ENCODE data around the gene ZNF3.
A peak's percentile ranks its signal among the peaks of the same experiment; 100 is the strongest.

Gene ZNF3

DNA sequence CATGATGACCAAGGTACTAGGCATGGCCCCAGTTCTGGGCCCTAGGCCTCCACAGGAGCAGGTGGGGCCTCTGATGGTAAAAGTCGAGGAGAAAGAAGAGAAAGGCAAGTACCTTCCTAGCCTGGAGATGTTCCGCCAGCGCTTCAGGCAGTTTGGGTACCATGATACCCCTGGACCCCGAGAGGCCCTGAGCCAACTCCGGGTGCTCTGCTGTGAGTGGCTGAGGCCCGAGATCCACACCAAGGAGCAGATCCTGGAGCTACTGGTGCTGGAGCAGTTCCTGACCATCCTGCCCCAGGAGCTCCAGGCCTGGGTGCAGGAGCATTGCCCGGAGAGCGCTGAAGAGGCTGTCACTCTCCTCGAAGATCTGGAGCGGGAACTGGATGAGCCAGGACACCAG is 24.5 kb downstream of the ZNF3 start:
- TF ChIP-seq EZH2phosphoT487 (IDR thresholded peaks at IDR 0.05; ENCODE audit: borderline replicate concordance, low read length): no peak
- TF ChIP-seq CTCF (IDR thresholded peaks at IDR 0.05; ENCODE audit: low read depth, low read length, poor library complexity, severe bottlenecking): no peak
- no peak overlapping the region for H3K27ac ChIP-seq (ENCODE audit: low read depth, low read length)
- H3K4me1 ChIP-seq (ENCODE audit: control insufficient read depth, low read length): peaks cover 11% of the 10 kb centered on the region
- no peaks in the 10 kb centered on the region for H3K27me3 ChIP-seq (ENCODE audit: control insufficient read depth, low read length)
- peaks cover 5% of the 10 kb centered on the region for H3K36me3 ChIP-seq (ENCODE audit: control insufficient read depth, low read length)
- H3F3A ChIP-seq (ENCODE audit: control insufficient read depth, insufficient read depth): no peaks in the 10 kb centered on the region
- H3K79me2 ChIP-seq (ENCODE audit: control insufficient read depth, low read length): no peaks in the 10 kb centered on the region
- H3K9me2 ChIP-seq (replicated peaks; ENCODE audit: control insufficient read depth, low read length): no peaks in the 10 kb centered on the region
- H3K4me3 ChIP-seq (ENCODE audit: low read length): no peak overlapping the region
- no peak overlapping the region for H3K4me2 ChIP-seq (ENCODE audit: low read length)
- no peaks in the 10 kb centered on the region for H4K20me1 ChIP-seq (ENCODE audit: control insufficient read depth, insufficient read depth, low read depth, low read length)
- no peaks in the 10 kb centered on the region for H3K9me3 ChIP-seq (ENCODE audit: control insufficient read depth, insufficient read depth, low read length)

DNA sequence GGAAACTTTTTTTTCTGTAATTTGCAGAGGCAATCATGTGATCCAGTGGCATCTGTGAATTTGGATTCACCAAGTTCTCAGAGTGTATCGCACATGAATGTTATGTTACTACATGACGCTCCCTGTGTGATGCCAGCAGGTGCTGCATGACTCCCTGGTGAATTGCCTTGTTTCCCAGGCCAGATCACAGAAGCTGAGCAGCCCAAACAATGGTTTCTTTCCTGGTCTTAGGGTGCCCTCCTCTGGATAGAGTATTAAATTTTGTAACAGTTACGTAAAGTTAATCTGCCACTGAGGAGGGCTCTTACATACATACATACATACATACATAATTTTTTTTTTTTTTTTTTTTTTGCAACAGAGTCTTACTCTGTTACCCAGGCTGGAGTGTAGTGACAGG is 28.3 kb downstream of the ZNF3 start:
- H3K4me3 ChIP-seq (ENCODE audit: low read length): no peak overlapping the region
- H3K4me2 ChIP-seq (ENCODE audit: low read length): no peak overlapping the region
- H3K36me3 ChIP-seq (ENCODE audit: control insufficient read depth, low read length): no peaks in the 10 kb centered on the region; the same call in 1 of the 2 replicates
- no peaks in the 10 kb centered on the region for H4K20me1 ChIP-seq (ENCODE audit: control insufficient read depth, insufficient read depth, low read depth, low read length)
- 0 out of 2 replicates have a peak, but pooled peaks cover 4% of the 10 kb centered on the region for H3K9me2 ChIP-seq (replicated peaks; ENCODE audit: control insufficient read depth, low read length)
- no peaks in the 10 kb centered on the region for H3K9me3 ChIP-seq (ENCODE audit: control insufficient read depth, insufficient read depth, low read length)
- H3K79me2 ChIP-seq (ENCODE audit: control insufficient read depth, low read length): peaks cover 9% of the 10 kb centered on the region
- no peaks in the 10 kb centered on the region for H3K27me3 ChIP-seq (ENCODE audit: control insufficient read depth, low read length)
- no peaks in the 10 kb centered on the region; the same call in 1 of the 2 replicates for H3F3A ChIP-seq (ENCODE audit: control insufficient read depth, insufficient read depth)
- H3K4me1 ChIP-seq (ENCODE audit: control insufficient read depth, low read length): peaks cover 17% of the 10 kb centered on the region
- TF ChIP-seq CTCF (IDR thresholded peaks at IDR 0.05; ENCODE audit: low read depth, low read length, poor library complexity, severe bottlenecking): peak; percentile 42
- TF ChIP-seq EZH2phosphoT487 (IDR thresholded peaks at IDR 0.05; ENCODE audit: borderline replicate concordance, low read length): no peak
- no peak overlapping the region for H3K27ac ChIP-seq (ENCODE audit: low read depth, low read length)

- H3K79me2 ChIP-seq (ENCODE audit: control insufficient read depth, low read length): peaks cover 9% of the 10 kb centered on the region
- no peak overlapping the region for H3K4me3 ChIP-seq (ENCODE audit: low read length)
- H3F3A ChIP-seq (ENCODE audit: control insufficient read depth, insufficient read depth): no peaks in the 10 kb centered on the region; the same call in 1 of the 2 replicates
- no peaks in the 10 kb centered on the region for H3K27me3 ChIP-seq (ENCODE audit: control insufficient read depth, low read length)
- H3K36me3 ChIP-seq (ENCODE audit: control insufficient read depth, low read length): no peaks in the 10 kb centered on the region
- no peak for TF ChIP-seq CTCF (IDR thresholded peaks at IDR 0.05; ENCODE audit: low read depth, low read length, poor library complexity, severe bottlenecking)
- no peak for TF ChIP-seq EZH2phosphoT487 (IDR thresholded peaks at IDR 0.05; ENCODE audit: borderline replicate concordance, low read length)
- H3K9me2 ChIP-seq (replicated peaks; ENCODE audit: control insufficient read depth, low read length): 0 out of 2 replicates have a peak, but pooled peaks cover 4% of the 10 kb centered on the region
- no peak overlapping the region for H3K27ac ChIP-seq (ENCODE audit: low read depth, low read length)
- no peak overlapping the region for H3K4me2 ChIP-seq (ENCODE audit: low read length)
- H3K4me1 ChIP-seq (ENCODE audit: control insufficient read depth, low read length): peaks cover 17% of the 10 kb centered on the region
- H4K20me1 ChIP-seq (ENCODE audit: control insufficient read depth, insufficient read depth, low read depth, low read length): no peaks in the 10 kb centered on the region
- no peaks in the 10 kb centered on the region for H3K9me3 ChIP-seq (ENCODE audit: control insufficient read depth, insufficient read depth, low read length)
Measured at GRCh38 chr7:100051611-100052010, 29.9 kb downstream of the ZNF3 start.
